ENCODE data around the gene TMBIM6.
"Not testable (repeated sequence)": the region's sequence is repeated elsewhere in the genome, so short reads cannot be mapped to it uniquely, and the experiment has no call there.

TMBIM6 gene

GRCh38 chr12:49777800-49778748 is 36.7 kb downstream of the TMBIM6 start:
- DNase-seq, result peak; percentile 27

GRCh38 chr12:49779581-49779980 is 38.2 kb downstream of the TMBIM6 start:
- no peak for DNase-seq

GRCh38 chr12:49780914-49781313 is 39.6 kb downstream of the TMBIM6 start:
- not testable (repeated sequence) for DNase-seq

- DNase-seq, result peak; percentile 30
Observed at GRCh38 chr12:49783917-49784676, 42.7 kb downstream of the TMBIM6 start.

DNA sequence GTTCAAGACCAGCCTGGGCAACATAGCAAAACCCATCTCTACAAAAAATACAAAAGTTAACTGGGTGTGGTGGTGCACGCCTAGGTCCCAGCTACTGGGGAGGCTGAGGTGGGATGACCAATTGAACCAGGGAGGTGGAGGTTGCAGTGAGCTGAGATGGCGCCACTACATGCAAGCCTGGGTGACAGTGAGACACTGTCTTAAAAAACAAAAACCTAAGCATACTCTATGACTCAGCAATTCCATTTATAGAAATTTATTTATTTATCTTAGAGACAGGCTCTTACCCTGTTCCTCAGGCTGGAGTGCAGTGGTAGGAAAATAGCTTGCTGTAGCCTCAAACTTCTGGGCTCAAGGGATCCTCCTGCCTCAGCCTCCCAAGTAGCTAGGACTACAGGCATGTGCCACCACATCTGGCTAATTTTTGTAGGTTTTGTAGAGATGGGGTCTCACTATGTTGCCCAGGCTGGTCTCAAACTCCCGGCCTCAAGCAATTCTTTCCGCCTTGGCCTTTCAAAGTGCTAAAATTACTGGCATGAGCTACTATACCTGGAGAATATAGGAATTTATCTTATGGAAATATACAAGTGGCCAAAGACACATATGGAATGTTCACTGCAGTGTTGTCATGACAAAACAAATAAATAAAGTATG is 43.5 kb downstream of the TMBIM6 start:
- peak; percentile 44 for DNase-seq

DNA sequence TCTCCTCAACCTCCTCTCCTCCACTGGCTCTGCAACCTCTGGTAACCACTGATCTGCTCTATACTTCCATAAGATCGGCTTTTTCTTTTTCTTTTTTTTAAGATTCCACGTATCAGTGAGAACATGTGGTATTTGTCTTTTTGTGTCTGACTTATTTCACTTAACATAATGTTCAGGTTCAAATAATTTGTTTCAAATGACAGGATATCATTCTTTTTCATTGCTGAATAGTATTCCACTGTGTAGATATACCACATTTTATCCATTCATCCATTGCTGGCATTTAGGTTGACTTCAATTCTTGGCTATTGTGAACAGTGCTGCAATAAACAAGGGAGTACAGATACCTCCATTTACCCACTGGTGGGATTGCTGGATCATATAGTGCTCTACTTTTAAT is 46.3 kb downstream of the TMBIM6 start:
- no peak for DNase-seq

- DNase-seq, result no peak
Observed at GRCh38 chr12:49789992-49790391, 48.6 kb downstream of the TMBIM6 start.

DNA sequence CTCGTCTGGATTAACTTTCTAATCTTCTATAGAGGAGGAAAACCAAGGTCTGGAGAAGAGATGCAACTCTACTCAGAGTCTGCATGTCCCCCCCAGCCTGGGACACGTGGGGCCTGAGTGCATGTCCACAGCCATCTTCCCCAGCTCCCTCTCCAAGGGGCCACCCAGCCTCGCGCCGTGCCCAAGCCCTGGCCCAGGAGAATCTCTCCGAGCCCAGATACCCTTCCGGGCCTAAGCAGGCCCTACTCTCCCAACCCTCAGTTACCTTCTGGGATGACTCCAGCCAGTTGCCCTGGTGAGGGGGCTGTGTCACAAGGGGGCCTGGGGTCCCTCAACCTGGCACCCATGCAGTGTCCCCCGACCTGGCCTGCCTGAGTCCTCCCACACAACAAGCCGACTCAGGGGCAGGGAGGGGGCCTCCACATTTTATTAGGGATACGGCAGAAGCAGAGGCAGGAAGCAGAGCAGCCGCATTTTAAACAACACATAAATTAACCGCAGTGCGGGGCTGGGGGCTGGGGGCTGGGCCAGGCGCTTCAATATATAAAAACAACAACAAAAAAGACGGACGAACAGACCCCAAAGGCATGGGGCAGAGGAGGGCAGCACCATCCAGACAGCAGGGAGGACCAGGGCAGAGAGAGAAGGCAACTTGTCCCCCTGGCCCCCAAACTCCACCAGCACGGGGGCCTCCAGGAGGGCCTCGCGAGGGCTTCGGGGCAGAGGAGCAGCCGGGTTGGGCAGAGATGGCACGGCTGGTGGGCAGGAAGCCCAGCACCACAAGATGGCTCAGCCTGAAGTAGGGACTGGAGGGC is 49.6 kb downstream of the TMBIM6 start:
- no peak for DNase-seq

GRCh38 chr12:49791700-49792099 is 50.3 kb downstream of the TMBIM6 start:
- no peak for DNase-seq

DNA sequence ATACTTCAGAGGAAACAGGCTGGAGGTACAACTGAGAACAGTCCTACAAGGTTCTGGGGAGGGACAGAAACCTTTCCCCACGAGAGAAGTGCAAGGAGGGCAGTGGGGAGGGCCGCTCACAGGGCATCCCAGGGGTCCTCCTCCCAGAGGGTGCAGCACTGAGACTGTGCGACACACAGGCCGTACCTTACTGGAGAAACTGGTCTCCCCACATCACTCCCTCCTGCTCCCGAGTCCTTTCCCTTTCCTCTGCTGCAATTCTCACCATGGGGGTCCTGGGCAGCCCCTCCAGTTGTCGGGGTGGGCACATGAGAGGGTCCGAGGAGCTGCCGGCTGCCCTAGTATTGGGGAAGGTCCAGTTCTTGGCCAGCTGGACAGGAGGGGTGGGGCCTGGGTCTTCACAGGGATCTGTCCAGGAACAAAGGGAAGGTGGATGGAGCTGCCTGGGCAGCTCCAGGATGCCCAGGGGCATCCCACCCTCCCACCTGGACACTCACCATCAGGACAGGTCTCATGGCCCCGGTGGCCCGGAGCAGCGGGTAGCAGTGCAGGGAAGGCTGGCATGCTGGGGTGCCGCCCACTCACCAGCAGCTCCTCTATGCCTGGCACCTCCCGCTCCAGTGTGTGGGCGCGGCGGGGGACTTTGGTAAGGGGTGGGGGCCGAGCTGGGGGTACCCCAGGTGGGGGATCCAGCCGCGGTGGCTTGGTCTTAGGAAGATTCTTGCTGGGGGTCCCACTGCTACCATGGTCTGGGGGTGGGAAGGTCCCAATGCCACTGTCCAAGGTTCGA is 51.0 kb downstream of the TMBIM6 start:
- DNase-seq, result no peak

GRCh38 chr12:49792976-49793580 is 51.7 kb downstream of the TMBIM6 start:
- DNase-seq, result no peak

DNA sequence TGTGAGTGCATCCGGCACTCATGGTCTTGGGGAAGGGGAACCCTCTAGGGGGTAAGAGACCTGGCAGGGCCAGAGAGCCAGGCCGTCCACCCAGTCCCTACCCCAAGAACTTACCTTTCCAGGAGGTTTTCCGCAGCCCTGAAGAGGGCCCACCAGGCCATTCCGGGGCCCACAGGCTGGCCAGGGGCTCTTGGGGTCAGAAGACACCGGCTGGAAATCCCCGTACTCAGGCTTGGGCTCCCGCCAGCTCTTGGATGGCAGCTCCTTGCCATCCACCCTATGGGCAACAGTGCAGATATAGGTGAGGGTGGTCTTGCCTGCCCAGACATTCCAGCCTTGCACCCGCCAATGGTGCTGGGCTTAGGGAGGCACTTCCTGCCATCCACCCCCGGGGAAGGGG is 52.3 kb downstream of the TMBIM6 start:
- no peak for DNase-seq

DNA sequence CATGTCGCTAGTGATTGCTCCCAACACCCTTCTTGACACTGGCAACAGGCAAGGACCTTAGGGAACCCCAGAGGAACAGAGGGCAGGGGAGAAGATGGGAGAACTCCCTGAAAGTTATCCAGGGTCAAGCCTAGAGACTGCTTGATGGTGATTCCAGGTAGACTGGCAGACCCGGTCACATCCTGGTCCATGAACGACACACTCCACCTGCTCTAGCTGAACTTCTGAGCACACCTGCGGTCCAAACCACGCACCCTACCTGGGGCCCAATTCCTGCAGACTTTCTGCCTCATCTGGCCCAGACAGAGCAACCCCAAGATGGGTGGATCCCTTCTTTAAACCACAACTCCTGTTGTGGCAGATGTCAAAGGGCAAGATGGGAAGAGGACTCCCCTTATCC is 52.7 kb downstream of the TMBIM6 start:
- no peak for DNase-seq

DNA sequence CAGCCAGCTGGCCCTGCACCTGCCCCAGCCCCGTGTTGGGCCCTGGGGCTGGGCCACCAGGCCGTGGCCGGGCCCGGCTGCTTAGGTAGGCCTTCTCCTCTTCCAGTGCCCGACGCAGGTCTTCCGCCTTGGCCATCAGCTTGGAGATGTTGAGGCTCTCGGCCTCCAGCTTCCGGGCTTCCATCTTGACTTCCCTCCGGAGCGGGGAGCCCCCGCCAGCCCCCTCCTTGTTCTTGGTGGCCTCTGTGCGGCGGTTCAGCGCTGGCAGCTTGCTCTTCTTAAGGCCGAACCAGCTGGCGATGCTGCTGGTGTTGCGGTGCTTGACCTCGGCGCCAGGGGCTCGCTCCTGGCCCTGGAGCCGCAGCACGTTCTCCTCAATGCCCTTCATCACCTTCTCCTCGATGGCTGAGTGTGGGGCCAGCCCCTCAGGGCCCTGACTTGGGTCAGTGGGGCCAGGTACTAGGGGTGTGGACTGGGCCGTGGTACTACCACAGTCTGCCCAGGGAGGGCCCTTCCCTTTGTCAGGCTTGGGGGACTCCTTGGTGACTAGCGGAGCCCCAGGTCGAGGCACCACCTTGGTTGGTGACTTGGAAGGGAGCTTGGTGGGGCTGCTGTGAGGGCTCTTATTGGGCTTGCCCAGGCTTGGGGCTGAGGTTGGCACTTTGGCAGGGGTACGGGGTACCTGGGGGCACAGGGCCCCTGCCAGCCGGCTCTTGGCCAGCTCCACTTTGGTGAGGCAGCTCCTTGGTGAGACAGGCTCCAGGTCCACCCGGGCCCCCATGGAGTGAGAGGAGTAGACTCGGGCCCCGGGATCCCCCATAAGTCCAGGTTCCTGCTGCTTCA is 53.7 kb downstream of the TMBIM6 start:
- no peak for DNase-seq

GRCh38 chr12:49795654-49796105 is 54.3 kb downstream of the TMBIM6 start:
- no peak for DNase-seq

DNA sequence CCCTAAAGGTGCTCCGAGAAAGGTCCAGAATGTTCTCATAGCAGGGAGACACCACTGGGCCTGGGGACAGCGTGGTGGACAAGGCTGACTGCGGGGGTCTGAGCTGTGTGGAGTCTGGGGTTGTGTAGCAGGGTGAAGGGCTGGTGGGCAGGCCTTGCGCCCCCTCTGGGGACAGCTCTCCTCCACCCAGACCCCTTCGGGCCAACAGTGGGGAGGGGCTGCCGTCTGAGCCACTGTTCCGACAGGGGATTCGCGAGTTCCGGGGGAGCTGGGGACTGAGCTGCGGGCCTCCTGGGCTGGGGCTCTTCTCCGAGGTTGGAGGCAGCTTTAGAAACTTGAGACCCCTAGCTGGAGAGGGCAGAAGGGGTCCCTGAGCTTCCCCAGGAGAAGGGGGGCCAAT is 54.8 kb downstream of the TMBIM6 start:
- no peak for DNase-seq

DNA sequence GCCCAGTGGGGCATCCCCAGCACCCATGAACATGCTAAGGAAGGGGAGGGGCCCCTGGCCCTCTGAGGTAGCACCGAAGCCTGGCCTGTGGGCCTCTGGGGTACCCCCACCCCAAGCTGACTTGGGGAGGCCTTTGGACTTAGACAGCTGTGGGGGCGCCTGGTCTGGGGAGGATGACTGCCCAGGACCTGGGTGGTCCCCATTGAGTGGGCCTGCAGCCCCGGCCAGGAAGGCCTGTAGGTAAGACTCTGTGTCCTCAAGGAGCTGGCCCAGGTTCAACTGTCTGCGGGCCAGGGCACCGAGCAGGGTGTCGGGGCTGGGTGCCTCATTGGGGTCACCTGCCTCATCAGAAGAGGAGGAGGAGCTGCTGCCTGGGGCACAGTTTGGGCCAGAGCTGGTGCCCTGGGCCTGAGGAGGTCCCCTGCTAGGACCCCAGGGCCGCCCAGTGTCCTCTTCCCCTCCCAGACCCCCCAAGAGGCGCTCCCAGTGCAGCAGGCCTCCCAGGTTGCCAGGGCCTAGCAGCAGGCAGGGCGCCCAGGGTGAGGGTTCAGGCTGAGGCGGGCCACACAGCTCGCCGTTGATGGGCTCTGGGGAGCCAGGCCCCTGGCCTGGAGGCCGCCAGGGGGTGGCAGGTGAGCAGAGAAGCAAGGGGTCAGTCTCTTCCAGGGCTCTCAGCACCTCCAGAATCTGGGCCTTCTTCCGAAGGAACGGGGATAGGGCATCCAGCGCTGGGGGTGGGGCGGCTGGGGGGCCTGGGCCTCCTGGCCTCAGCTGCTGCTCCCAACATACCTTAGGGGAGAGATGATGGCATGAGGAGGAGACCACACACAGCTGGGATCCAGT is 55.5 kb downstream of the TMBIM6 start:
- no peak for DNase-seq

GRCh38 chr12:49797449-49797776 is 56.1 kb downstream of the TMBIM6 start:
- DNase-seq, result no peak

- DNase-seq, result no peak
Observed at GRCh38 chr12:49798248-49798647, 56.9 kb downstream of the TMBIM6 start.
